Activated CD8-positive, alpha-beta memory T cell treated with anti-CD3 and anti-CD28 coated beads for 1 hour (primary cell): ENCODE data around the gene EVPL.

Experiments used
- DNase-seq, 2 donors: peaks; one replicate each; pipeline ENCODE4 v3.0.0-alpha.2; 2020; ENCODE audit warnings: low read depth in 1 of 2; ENCODE audit errors: extremely low read depth in 1 of 2

The EVPL gene

DNA sequence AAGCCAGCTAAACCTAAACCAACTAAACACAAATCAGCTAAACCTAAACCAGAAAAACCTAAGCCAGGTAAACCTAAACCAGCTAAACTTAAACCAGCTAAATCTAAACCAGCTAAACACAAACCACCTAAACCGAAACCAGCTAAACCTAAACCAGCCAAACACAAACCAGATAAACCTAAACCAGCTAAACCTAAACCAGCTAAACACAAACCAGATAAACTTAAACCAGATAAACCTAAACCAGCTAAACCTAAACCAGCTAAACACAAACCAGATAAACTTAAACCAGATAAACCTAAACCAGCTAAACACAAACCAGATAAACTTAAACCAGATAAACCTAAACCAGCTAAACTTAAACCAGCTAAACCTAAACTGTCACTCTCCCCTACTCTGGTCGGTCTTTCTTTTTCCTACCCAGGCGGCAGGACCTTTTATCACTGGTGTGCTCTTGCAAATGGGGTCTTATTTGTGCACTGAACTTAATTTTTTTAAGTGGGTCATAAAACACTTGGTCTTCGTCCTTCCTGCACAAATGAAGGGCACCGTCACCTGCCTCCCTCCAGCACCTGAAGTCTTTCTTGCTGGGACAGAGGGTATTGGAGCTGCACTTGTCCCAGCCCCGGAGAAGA is 7.2 kb downstream of the EVPL start:
- no peak for DNase-seq

DNA sequence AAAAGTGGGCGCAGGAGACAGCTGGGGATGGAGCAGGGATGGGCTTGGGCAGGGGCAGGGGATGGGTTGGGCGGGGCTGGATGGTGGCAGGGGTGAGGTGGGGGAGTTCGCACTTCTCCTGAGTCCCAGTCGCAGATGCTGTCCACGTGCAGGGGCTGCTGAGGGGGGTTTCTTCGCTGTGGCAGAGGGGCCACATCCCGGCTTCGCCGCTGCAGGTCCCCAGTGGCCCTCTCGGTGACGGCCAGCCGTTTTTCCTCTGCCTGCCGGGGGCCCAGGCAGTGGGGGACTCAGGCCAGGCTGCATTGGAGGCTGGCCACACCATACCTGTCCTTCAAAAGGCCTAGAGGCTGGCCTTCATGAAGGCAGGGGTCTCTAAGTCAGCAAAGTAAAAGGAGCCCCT is 8.3 kb downstream of the EVPL start:
- no peak for DNase-seq

GRCh38 chr17:76018340-76018680 is 8.8 kb downstream of the EVPL start:
- DNase-seq = no peak

- DNase-seq = no peak
Measured at GRCh38 chr17:76017481-76018339, 9.4 kb downstream of the EVPL start.

GRCh38 chr17:76014925-76015261 is 12.2 kb downstream of the EVPL start:
- DNase-seq = no peak

DNA sequence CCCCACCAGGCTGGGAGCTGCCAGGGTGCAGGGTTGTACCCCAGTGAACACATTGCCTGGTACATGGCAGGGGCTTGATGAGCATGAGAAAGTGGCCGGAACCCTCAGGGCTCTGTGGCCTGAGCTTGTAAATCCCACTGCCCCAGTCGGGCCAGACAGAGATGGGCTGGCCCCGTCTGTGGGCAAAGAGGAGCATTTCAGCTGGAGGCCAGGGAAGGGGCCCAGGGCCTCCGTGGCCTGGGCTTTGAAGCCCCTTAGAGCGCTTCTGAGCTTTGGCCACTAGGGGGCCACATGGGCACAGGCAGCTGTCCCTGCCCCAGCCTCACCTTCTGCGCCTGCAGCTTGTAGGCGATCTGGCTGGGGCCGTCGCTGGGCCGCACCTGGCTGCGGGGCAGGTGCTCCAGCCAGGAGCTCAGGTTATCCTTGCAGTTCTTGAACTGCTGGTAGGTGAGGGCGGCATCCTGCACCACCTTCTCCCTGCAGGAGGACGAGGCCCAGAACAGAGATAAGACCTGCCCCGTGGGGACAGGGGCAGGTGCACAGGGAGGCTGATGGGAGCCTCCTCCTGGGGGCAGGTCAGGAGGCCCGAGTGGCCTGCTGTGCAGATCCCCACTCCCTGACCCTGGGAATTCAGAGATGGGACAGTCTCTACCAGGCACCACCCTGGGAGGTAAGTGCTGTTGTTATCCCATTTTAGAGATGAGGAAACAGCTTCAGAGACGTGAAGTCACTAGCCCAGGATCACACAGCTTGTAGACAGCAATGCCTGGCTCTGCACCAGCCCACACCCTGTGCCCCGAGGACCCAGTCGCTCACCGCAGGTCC is 12.8 kb downstream of the EVPL start:
- peak; percentile 50 to 67 for DNase-seq

GRCh38 chr17:76013377-76013932 is 13.7 kb downstream of the EVPL start:
- no peak for DNase-seq

GRCh38 chr17:76011951-76012350 is 15.2 kb downstream of the EVPL start:
- DNase-seq = no peak

- no peak for DNase-seq
Measured at GRCh38 chr17:76009969-76010661, 17.0 kb downstream of the EVPL start.

- no peak for DNase-seq
Measured at GRCh38 chr17:76009447-76009846, 17.7 kb downstream of the EVPL start.

GRCh38 chr17:76008630-76009425 is 18.3 kb downstream of the EVPL start:
- DNase-seq = no peak

DNA sequence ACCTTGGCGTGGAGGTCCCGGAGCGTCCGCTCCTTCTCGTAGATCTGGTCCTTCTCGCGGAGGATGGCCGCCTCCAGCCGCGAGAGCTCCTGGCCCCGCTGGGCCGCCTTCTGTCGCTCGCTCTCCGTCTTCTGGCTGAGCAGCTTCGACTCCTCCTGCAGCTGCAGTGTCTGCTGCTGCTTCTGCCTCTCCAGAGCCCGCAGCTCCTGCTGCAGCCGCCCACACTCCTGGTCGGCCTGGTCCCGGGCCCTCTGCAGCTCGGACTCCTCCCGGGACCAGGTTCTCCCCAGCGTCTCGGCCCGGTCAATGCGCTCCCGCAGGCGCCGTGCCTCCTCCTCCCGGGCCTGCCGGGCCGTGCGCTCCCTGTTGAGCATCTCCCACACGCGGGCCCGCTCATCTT is 18.9 kb downstream of the EVPL start:
- DNase-seq = no peak

DNA sequence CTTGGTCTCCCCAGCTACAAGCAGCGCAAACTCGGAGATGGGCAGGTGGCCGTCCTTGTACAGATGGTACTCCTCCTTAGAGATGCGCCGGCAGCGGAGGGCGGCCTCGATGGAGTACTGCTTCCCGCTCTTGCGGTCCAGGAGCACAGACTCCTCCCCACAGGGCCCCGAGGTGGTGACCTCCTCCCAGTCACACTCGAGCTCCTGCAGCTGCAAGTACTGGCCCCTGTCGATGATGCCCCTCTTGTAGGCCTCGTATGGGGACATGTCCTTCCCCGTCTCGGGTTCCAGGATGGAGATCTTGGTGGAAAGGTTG is 19.3 kb downstream of the EVPL start:
- no peak for DNase-seq

DNA sequence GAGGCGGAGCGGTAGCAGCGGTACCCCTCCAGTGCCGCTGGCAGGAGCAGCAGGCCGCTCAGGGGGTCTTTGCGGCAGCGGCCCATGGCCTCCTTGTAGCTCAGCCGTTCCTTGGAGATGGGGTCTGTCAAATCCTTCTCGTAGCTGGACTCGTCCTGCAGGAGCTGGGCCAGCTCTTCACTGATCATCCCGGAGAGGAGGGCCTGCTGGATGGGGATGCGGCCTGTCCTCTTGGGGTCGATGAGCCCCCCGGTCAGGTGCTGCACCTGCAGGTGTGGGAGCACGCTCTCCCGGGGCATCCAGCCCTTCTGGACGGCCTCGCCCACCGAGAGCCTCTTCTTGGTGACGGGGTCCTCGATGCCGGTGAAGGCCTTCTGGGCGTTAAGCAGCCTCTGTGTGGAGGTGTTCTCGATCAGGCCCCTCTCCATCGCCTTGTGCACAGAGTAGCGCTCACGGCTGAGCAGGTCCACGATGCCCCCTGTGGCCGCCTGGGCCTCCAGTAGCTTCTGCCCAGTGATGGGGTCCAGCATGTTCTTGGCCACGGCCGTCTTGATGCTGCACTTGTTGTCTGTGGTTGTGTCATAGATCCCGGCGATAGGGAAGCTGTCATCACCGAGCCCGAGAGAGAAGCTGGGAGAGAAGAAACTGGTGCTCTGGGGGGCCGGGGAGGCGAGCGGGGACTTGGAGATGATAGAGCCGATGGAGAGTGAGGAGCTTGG is 19.8 kb downstream of the EVPL start:
- DNase-seq = no peak

DNA sequence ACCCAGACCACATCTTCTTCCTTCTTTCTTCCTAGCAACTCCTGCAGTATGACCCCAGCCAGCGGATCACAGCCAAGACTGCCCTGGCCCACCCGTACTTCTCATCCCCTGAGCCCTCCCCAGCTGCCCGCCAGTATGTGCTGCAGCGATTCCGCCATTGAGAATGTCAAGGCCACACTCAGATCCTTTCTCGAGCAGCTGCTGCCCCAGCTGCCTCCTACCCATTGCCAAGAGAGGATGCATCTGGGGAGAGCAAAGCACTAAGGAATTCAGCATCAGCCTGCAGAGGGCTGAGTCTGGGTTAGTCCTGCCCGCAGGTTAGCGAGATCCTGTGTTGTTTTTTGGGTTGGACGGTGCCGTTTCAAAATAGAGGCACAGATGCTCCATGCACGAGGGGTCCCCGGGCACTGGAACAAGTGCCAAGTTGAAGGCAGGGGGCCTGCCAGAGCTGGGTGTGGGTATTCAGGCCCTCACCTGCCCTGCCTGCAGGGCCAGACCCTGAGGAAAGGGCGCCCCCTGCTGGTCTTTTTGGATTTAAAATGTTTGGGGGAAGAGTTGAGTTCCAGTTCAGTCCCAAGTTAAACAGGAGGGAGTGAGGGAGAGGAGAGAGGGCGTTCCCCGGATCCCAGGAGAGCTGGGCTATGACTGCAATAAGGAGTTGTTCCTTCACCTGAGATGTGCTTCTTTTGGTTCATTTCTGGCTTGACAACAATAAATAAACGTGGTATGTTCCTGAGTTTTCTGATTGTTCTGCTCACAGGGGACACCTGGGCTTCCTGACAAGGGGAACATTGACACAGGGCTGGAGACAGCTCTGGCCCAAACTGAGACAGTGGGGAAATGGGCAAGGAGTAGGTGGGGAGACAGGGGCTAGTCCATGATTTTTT is 21.6 kb downstream of the EVPL start:
- DNase-seq = peak; percentile 44 to 79

DNA sequence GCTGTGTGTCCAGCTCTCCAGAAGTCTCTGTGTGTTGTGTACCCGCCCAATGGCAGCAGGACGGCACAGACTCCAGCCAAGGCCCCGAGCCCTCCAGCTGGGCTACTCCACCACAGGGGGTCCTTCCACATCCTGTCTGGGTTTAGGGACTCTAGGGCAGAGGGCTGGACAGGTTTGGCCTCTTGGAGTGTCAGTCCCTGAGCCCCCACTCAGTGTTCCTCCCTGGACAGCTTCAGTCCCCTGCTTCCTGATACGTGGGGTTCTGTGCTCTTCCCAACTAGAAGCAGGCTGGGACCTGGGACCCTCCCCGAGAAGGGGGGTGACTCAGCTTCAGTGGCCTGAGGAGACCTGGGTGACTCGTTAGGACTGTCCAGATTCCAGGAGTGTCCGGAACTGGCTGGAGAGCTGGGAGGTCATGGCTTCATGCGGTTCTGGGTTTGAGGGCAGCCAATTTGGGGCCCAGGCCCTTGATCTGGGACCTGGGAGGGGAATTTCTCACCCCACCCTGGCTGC is 22.3 kb downstream of the EVPL start:
- DNase-seq = no peak

GRCh38 chr17:76003915-76004314 is 23.2 kb downstream of the EVPL start:
- DNase-seq = no peak

- no peak for DNase-seq
Measured at GRCh38 chr17:76002100-76002499, 25.0 kb downstream of the EVPL start.
